DMS53 (cell line): ENCODE data around the gene NISCH.

Experiments
- DNase-seq: peaks from one replicate; lab custom pipeline; 2025; lab: John Stamatoyannopoulos, UW

The NISCH gene

GRCh38 chr3:52490939-52491526, 35.6 kb downstream of the NISCH start:
- no peak for DNase-seq

- no peak for DNase-seq
Observed at GRCh38 chr3:52492059-52492458, 36.7 kb downstream of the NISCH start.

- no peak for DNase-seq
Observed at GRCh38 chr3:52493232-52494017, 38.0 kb downstream of the NISCH start.

GRCh38 chr3:52494445-52494844, 39.0 kb downstream of the NISCH start:
- DNase-seq: peak; percentile 48

- DNase-seq: no peak
Observed at GRCh38 chr3:52494886-52495495, 39.6 kb downstream of the NISCH start, which contains the start of gene STAB1. STAB1 (plus strand) TSS chr3:52495338; CDS start chr3:52495414, 76 bp downstream.

GRCh38 chr3:52495777-52496602, 40.6 kb downstream of the NISCH start:
- DNase-seq: peak; percentile 55

- DNase-seq: no peak
Observed at GRCh38 chr3:52498137-52499054, 43.0 kb downstream of the NISCH start.

GRCh38 chr3:52501046-52501445, 45.6 kb downstream of the NISCH start:
- no peak for DNase-seq

GRCh38 chr3:52502001-52502400, 46.6 kb downstream of the NISCH start:
- no peak for DNase-seq

GRCh38 chr3:52502808-52503350, 47.5 kb downstream of the NISCH start:
- no peak for DNase-seq

GRCh38 chr3:52503788-52504424, 48.5 kb downstream of the NISCH start:
- peak; percentile 62 for DNase-seq

GRCh38 chr3:52504977-52505376, 49.6 kb downstream of the NISCH start:
- no peak for DNase-seq

GRCh38 chr3:52506266-52506966, 51.0 kb downstream of the NISCH start:
- DNase-seq: no peak

GRCh38 chr3:52507359-52507758, 52.0 kb downstream of the NISCH start:
- peak; percentile 71 for DNase-seq

GRCh38 chr3:52509753-52510328, 54.4 kb downstream of the NISCH start:
- no peak for DNase-seq

GRCh38 chr3:52511509-52511908, 56.1 kb downstream of the NISCH start:
- DNase-seq: no peak

GRCh38 chr3:52512105-52512504, 56.7 kb downstream of the NISCH start:
- DNase-seq: no peak

GRCh38 chr3:52512727-52513126, 57.3 kb downstream of the NISCH start:
- no peak for DNase-seq

- DNase-seq: no peak
Observed at GRCh38 chr3:52513281-52513680, 57.9 kb downstream of the NISCH start.
